ENCODE measurements around the gene RNF157. TPM values are rescaled to one million over a fixed set of nuclear protein-coding genes. Genes with fewer than 3 reads are reported as not detected.
"Not testable (repeated sequence)": the region's sequence is repeated elsewhere in the genome, so short reads cannot be mapped to it uniquely, and the experiment has no call there.

The RNF157 gene
- total and polyA plus RNA-seq, 8 donors, result 0.79 to 11.1 (median 8.2) TPM

GRCh38 chr17:76189247-76189646 is 51.0 kb downstream of the RNF157 start:
- H3K27me3 ChIP-seq, result no peaks in the 10 kb centered on the region
- DNase-seq (no peak), ATAC-seq (no peak)
- H3K27ac ChIP-seq, result no peak overlapping the region
- intact Hi-C loops (cut with DNase I), result no loop called here
- no peaks in the 10 kb centered on the region for H3K36me3 ChIP-seq
- H3K4me3 ChIP-seq, result no peak overlapping the region
- TF ChIP-seq, protein P1, sequence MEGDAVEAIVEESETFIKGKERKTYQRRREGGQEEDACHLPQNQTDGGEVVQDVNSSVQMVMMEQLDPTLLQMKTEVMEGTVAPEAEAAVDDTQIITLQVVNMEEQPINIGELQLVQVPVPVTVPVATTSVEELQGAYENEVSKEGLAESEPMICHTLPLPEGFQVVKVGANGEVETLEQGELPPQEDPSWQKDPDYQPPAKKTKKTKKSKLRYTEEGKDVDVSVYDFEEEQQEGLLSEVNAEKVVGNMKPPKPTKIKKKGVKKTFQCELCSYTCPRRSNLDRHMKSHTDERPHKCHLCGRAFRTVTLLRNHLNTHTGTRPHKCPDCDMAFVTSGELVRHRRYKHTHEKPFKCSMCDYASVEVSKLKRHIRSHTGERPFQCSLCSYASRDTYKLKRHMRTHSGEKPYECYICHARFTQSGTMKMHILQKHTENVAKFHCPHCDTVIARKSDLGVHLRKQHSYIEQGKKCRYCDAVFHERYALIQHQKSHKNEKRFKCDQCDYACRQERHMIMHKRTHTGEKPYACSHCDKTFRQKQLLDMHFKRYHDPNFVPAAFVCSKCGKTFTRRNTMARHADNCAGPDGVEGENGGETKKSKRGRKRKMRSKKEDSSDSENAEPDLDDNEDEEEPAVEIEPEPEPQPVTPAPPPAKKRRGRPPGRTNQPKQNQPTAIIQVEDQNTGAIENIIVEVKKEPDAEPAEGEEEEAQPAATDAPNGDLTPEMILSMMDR (IDR thresholded peaks at IDR 0.05), result no peak
- peaks cover 0 to 3% of the 10 kb centered on the region in 2 donors for H3K4me1 ChIP-seq
- H3K9me3 ChIP-seq, result no peaks in the 10 kb centered on the region

GRCh38 chr17:76188213-76189016 is 51.9 kb downstream of the RNF157 start:
- intact Hi-C loops (cut with DNase I), result no loop called here
- TF ChIP-seq, protein P1 (IDR thresholded peaks at IDR 0.05), result no peak

GRCh38 chr17:76186774-76187173 is 53.5 kb downstream of the RNF157 start:
- H3K4me1 ChIP-seq; H3K36me3 ChIP-seq; intact Hi-C loops (cut with DNase I); H3K27ac ChIP-seq; DNase-seq; H3K4me3 ChIP-seq; ATAC-seq; H3K9me3 ChIP-seq; H3K27me3 ChIP-seq: not testable (repeated sequence)

More at GRCh38 chr17:76188213-76189016, 51.9 kb downstream of the RNF157 start:
- Histone ChIP-seq H3K9me3 (no peaks in the 10 kb centered on the region), H3K4me1 (peaks cover 0 to 3% of the 10 kb centered on the region in 2 donors), H3K36me3 (no peaks in the 10 kb centered on the region), H3K27ac (no peak overlapping the region), H3K4me3 (no peak overlapping the region), H3K27me3 (no peaks in the 10 kb centered on the region)
- ATAC-seq (no peak), DNase-seq (peak in 2 of 4 donors; percentile 38 to 57)

GRCh38 chr17:76184290-76184689 is 56.0 kb downstream of the RNF157 start:
- no peak overlapping the region for H3K4me3 ChIP-seq
- intact Hi-C loops (cut with DNase I), result no loop called here
- peaks cover 0 to 16% of the 10 kb centered on the region in 2 donors for H3K4me1 ChIP-seq
- DNase-seq (no peak), ATAC-seq (no peak)
- TF ChIP-seq, protein P1 (IDR thresholded peaks at IDR 0.05), result no peak
- no peak overlapping the region for H3K27ac ChIP-seq
- no peaks in the 10 kb centered on the region for H3K9me3 ChIP-seq
- no peaks in the 10 kb centered on the region for H3K36me3 ChIP-seq
- H3K27me3 ChIP-seq, result no peaks in the 10 kb centered on the region

- intact Hi-C loops (cut with DNase I), result no loop called here
- TF ChIP-seq, protein P1 (IDR thresholded peaks at IDR 0.05), result peak; percentile 79 to 93
- H3K9me3 ChIP-seq, result no peaks in the 10 kb centered on the region
- H3K27ac ChIP-seq, result no peak overlapping the region
- ATAC-seq (peak; percentile 98), DNase-seq (peak; percentile 77 to 89 (median 86))
- no peaks in the 10 kb centered on the region for H3K36me3 ChIP-seq
- no peaks in the 10 kb centered on the region for H3K27me3 ChIP-seq
- peaks cover 0 to 17% of the 10 kb centered on the region in 2 donors for H3K4me1 ChIP-seq
- no peak overlapping the region for H3K4me3 ChIP-seq
Measured at GRCh38 chr17:76182016-76182764, 58.1 kb downstream of the RNF157 start.
